Left ventricle myocardium inferior (tissue), 1 donor: ENCODE measurements around the gene RNF40. TPM values are rescaled to one million over a fixed set of nuclear protein-coding genes. Genes with fewer than 3 reads are reported as not detected.

Experiments
- DNase-seq: peaks from one replicate; pipeline ENCODE4 v3.0.0-alpha.2; 2020
- H3K27ac ChIP-seq: fragments of 200-600 bp; replicated peaks from 2 replicates; pipeline ENCODE4 v1.8.0; 2021
- H3K27me3 ChIP-seq: fragments of 200-600 bp; 2 replicates; pipeline ENCODE4 v1.8.0; 2021; ENCODE audit warnings: low read depth
- H3K36me3 ChIP-seq: fragments of 200-600 bp; 2 replicates; pipeline ENCODE4 v1.8.0; 2021
- H3K4me1 ChIP-seq: fragments of 200-600 bp; 2 replicates; pipeline ENCODE4 v1.8.0; 2021
- H3K4me3 ChIP-seq: fragments of 200-600 bp; 2 replicates; pipeline ENCODE4 v1.8.0; 2021; ENCODE audit warnings: mild to moderate bottlenecking, moderate library complexity
- H3K9me3 ChIP-seq: fragments of 200-600 bp; replicated peaks from 2 replicates; pipeline ENCODE4 v1.8.0; 2021
- CTCF ChIP-seq: fragments of 200-600 bp; IDR thresholded peaks from 2 replicates; pipeline ENCODE4 v1.8.0; 2021; ENCODE audit warnings: antibody characterized with exemption, mild to moderate bottlenecking, borderline replicate concordance
- intact Hi-C: fragments of 100-400 bp; cut with micrococcal nuclease; formaldehyde crosslinking; loops from one replicate; pipeline ENCODE4 v1.11.0; 2022
- total RNA-seq: library from RNA; stranded (reverse); fragmentation: NEBNext Ultra II Directional; extraction: Animal tissue kit (Norgen Biotek cat#: 25700); gene quantifications from one replicate; pipeline ENCODE4 v1.2.1, GENCODE V29; 2021
- donor health status: DM: no; HTN: yes; CAD: no; lungs with severe emphysema.

The RNF40 gene
- total RNA-seq, 1 donor from 2014 or later, result 35.6 TPM

GRCh38 chr16:30761427-30761927 is 645 bp upstream of the RNF40 start:
- Histone ChIP-seq H3K27me3 (no peaks in the 10 kb centered on the region), H3K36me3 (peaks cover 43% of the 10 kb centered on the region), H3K27ac (peak overlapping the region; percentile 17), H3K9me3 (no peaks in the 10 kb centered on the region), H3K4me3 (peak overlapping the region; percentile 75), H3K4me1 (peaks cover 46% of the 10 kb centered on the region)
- DNase-seq, result peak; percentile 18
- intact Hi-C loops, result no loop called here
- TF ChIP-seq CTCF, result no peak

GRCh38 chr16:30762991-30763725 is 1.0 kb downstream of the RNF40 start:
- intact Hi-C loops, result no loop called here
- no peak for DNase-seq
- no peaks in the 10 kb centered on the region for H3K9me3 ChIP-seq
- H3K4me1 ChIP-seq, result peaks cover 63% of the 10 kb centered on the region
- peak overlapping the region; percentile 75 for H3K4me3 ChIP-seq
- H3K36me3 ChIP-seq, result peaks cover 51% of the 10 kb centered on the region
- H3K27me3 ChIP-seq, result no peaks in the 10 kb centered on the region
- no peak for TF ChIP-seq CTCF
- H3K27ac ChIP-seq, result peak overlapping the region; percentile 80

- Histone ChIP-seq H3K9me3 (no peaks in the 10 kb centered on the region), H3K36me3 (peaks cover 60% of the 10 kb centered on the region), H3K27ac (no peak overlapping the region), H3K27me3 (no peaks in the 10 kb centered on the region), H3K4me3 (peak overlapping the region; percentile 75), H3K4me1 (peaks cover 65% of the 10 kb centered on the region)
- intact Hi-C loops, result no loop called here
- no peak for TF ChIP-seq CTCF
- no peak for DNase-seq
Measured at GRCh38 chr16:30764086-30764485, 2.0 kb downstream of the RNF40 start.

- Histone ChIP-seq H3K4me1 (peaks cover 65% of the 10 kb centered on the region), H3K4me3 (no peak overlapping the region), H3K9me3 (no peaks in the 10 kb centered on the region), H3K27ac (no peak overlapping the region), H3K27me3 (no peaks in the 10 kb centered on the region), H3K36me3 (peaks cover 68% of the 10 kb centered on the region)
- no peak for TF ChIP-seq CTCF
- DNase-seq, result no peak
- intact Hi-C loops, result no loop called here
Measured at GRCh38 chr16:30764816-30765465, 2.8 kb downstream of the RNF40 start.

GRCh38 chr16:30766206-30766932 is 4.2 kb downstream of the RNF40 start:
- Histone ChIP-seq H3K27ac (peak overlapping the region; percentile 80), H3K4me1 (peaks cover 56% of the 10 kb centered on the region), H3K4me3 (no peak overlapping the region), H3K9me3 (no peaks in the 10 kb centered on the region), H3K36me3 (peaks cover 83% of the 10 kb centered on the region), H3K27me3 (no peaks in the 10 kb centered on the region)
- intact Hi-C loops, result no loop called here
- DNase-seq, result no peak
- TF ChIP-seq CTCF, result no peak
